H1 (cell line): ENCODE measurements around the gene KRTAP4-1. TPM values are rescaled to one million over a fixed set of nuclear protein-coding genes. Genes with fewer than 3 reads are reported as not detected.

Experiments used
- CTCF ChIA-PET: fragments of 300-600 bp; sonication (Branson Sonifier 250); formaldehyde crosslinking; loops from one replicate; lab custom pipeline; 2021; ENCODE audit not compliant: partially characterized antibody; lab: Charles Lee
- POLR2A ChIA-PET: fragments of 300-600 bp; sonication (Branson Sonifier 250); formaldehyde crosslinking; loops from one replicate; lab custom pipeline; 2021; ENCODE audit warnings: inconsistent platforms; ENCODE audit not compliant: partially characterized antibody; lab: Charles Lee
- DNase-seq, 2 experiments: peaks; one replicate each; pipeline versions ENCODE4 v3.0.0 to v3.0.0-alpha.2; 2010 to 2022; ENCODE audit warnings: low spot score in 2 of 2, low read depth in 1 of 2, mixed read lengths in 1 of 2
- FAIRE-seq: peaks from 2 replicates; lab custom pipeline; 2011; peaks lifted over from hg19 to GRCh38; lab: Jason Lieb, UNC
- H2AFZ ChIP-seq: 2 replicates; pipeline ENCODE4 v1.8.1; 2012; ENCODE audit warnings: low read length, inconsistent platforms
- H2AK5ac ChIP-seq: 2 replicates; pipeline ENCODE4 v1.6.1; 2013; ENCODE audit warnings: low read depth, low read length
- H2BK120ac ChIP-seq: replicated peaks from 2 replicates; pipeline ENCODE3; 2013; ENCODE audit warnings: low read depth, low read length, inconsistent platforms
- H2BK12ac ChIP-seq: 2 replicates; pipeline ENCODE4 v1.6.1; 2013; ENCODE audit warnings: low read depth, low read length
- H2BK15ac ChIP-seq: 2 replicates; pipeline ENCODE4 v1.6.1; 2013; ENCODE audit warnings: low read length
- H2BK20ac ChIP-seq: 2 replicates; pipeline ENCODE4 v1.6.1; 2013; ENCODE audit warnings: low read length
- H2BK5ac ChIP-seq: 2 replicates; pipeline ENCODE4 v1.6.1; 2013; ENCODE audit warnings: low read depth, low read length
- H3K14ac ChIP-seq: 2 replicates; pipeline ENCODE4 v1.6.1; 2013; ENCODE audit warnings: inconsistent platforms; ENCODE audit not compliant: insufficient read length
- H3K18ac ChIP-seq: 2 replicates; pipeline ENCODE4 v1.6.1; 2013; ENCODE audit warnings: low read length; ENCODE audit errors: extremely low read depth
- H3K23ac ChIP-seq: 2 replicates; pipeline ENCODE4 v1.6.1; 2013; ENCODE audit warnings: inconsistent platforms; ENCODE audit not compliant: insufficient read length
- H3K23me2 ChIP-seq: 2 replicates; pipeline ENCODE4 v1.6.1; 2013; ENCODE audit warnings: low read depth, low read length
- H3K27ac ChIP-seq: 2 replicates; pipeline ENCODE4 v1.6.1; 2011; ENCODE audit warnings: low read depth, low read length, inconsistent platforms
- H3K27me3 ChIP-seq, 4 experiments: replicated peaks in 1 of 4; 1 replicate in 1 of 4; 2 replicates in 3 of 4; pipeline versions ENCODE4 v1.6.1 to v1.8.1; 2011 to 2013; ENCODE audit warnings: low read length in 3 of 4, mild to moderate bottlenecking in 3 of 4, inconsistent platforms in 2 of 4, mixed read lengths in 2 of 4, moderate library complexity in 1 of 4; ENCODE audit not compliant: control insufficient read depth in 3 of 4, insufficient read depth in 3 of 4; ENCODE audit errors: extremely low read depth in 1 of 4
- H3K36me3 ChIP-seq, 4 experiments: 2 replicates each; pipeline versions ENCODE4 v1.6.1 to v1.8.1; 2011 to 2013; ENCODE audit warnings: mild to moderate bottlenecking in 4 of 4, low read length in 3 of 4, moderate library complexity in 2 of 4, control low read depth in 1 of 4, inconsistent platforms in 1 of 4; ENCODE audit not compliant: insufficient read depth in 4 of 4, control insufficient read depth in 2 of 4
- H3K4ac ChIP-seq: replicated peaks from 2 replicates; pipeline ENCODE3; 2013; ENCODE audit warnings: low read length, low read depth, mixed read lengths, inconsistent platforms; ENCODE audit not compliant: insufficient read length
- H3K4me1 ChIP-seq, 4 experiments: replicated peaks in 1 of 4; 1 replicate in 1 of 4; 2 replicates in 3 of 4; pipeline versions ENCODE4 v1.6.1 to v1.8.1; 2011 to 2013; ENCODE audit warnings: low read length in 3 of 4, inconsistent platforms in 2 of 4, mixed read lengths in 1 of 4; ENCODE audit not compliant: insufficient read depth in 4 of 4, control insufficient read depth in 3 of 4
- H3K4me2 ChIP-seq, 2 experiments: 2 replicates each; pipeline versions ENCODE4 v1.6.1 to v1.8.1; 2011 to 2013; ENCODE audit warnings: low read depth in 2 of 2, low read length in 2 of 2, control low read depth in 1 of 2, inconsistent platforms in 1 of 2, mild to moderate bottlenecking in 1 of 2; ENCODE audit not compliant: insufficient read depth in 1 of 2
- H3K4me3 ChIP-seq, 4 experiments: fragments of 200-600, 300-600 bp in 1 of 4; sonication (generic), shearing (Covaris generic), sonication (Bioruptor Twin) in 1 of 4; 2 replicates each; pipeline versions ENCODE4 v1.5.1 to v1.8.1; 2011 to 2016; ENCODE audit warnings: low read length in 4 of 4, low read depth in 3 of 4, control low read depth in 2 of 4, inconsistent platforms in 2 of 4, mild to moderate bottlenecking in 2 of 4, mixed read lengths in 1 of 4, moderate library complexity in 1 of 4; ENCODE audit not compliant: insufficient read depth in 2 of 4; ENCODE audit errors: extremely low read depth in 1 of 4
- H3K56ac ChIP-seq: replicated peaks from 2 replicates; pipeline ENCODE3; 2013; ENCODE audit warnings: low read depth, mild to moderate bottlenecking, mixed read lengths, low read length, inconsistent platforms; ENCODE audit not compliant: insufficient read length
- H3K79me1 ChIP-seq: 2 replicates; pipeline ENCODE4 v1.6.1; 2013; ENCODE audit warnings: low read depth, low read length, control low read depth
- H3K79me2 ChIP-seq, 2 experiments: 2 replicates each; pipeline versions ENCODE4 v1.6.1 to v1.8.1; 2012 to 2013; ENCODE audit warnings: low read length in 2 of 2, mild to moderate bottlenecking in 2 of 2, inconsistent platforms in 1 of 2; ENCODE audit not compliant: insufficient read depth in 2 of 2, control insufficient read depth in 1 of 2
- H3K9ac ChIP-seq, 4 experiments: replicated peaks in 1 of 4; 1 replicate in 1 of 4; 2 replicates in 3 of 4; pipeline versions ENCODE4 v1.6.1 to v1.8.1; 2011 to 2013; ENCODE audit warnings: low read depth in 3 of 4, low read length in 3 of 4, control low read depth in 2 of 4, mild to moderate bottlenecking in 2 of 4, moderate library complexity in 2 of 4, inconsistent platforms in 1 of 4; ENCODE audit errors: extremely low read depth in 1 of 4
- H3K9me3 ChIP-seq, 2 experiments: 2 replicates each; pipeline versions ENCODE4 v1.6.1 to v1.8.1; 2012 to 2013; ENCODE audit warnings: mild to moderate bottlenecking in 2 of 2, moderate library complexity in 2 of 2, control low read depth in 1 of 2, inconsistent platforms in 1 of 2, low read depth in 1 of 2, low read length in 1 of 2, mixed read lengths in 1 of 2; ENCODE audit not compliant: insufficient read depth in 2 of 2
- H4K20me1 ChIP-seq, 2 experiments: replicated peaks in 1 of 2; 2 replicates each; pipeline versions ENCODE3 to v1.8.1; 2011 to 2013; ENCODE audit warnings: inconsistent platforms in 2 of 2, low read length in 2 of 2, mild to moderate bottlenecking in 1 of 2; ENCODE audit not compliant: insufficient read depth in 2 of 2, control insufficient read depth in 1 of 2
- H4K5ac ChIP-seq: 2 replicates; pipeline ENCODE4 v1.6.1; 2013; ENCODE audit warnings: low read length, low read depth, mixed read lengths, inconsistent platforms; ENCODE audit not compliant: insufficient read length
- H4K8ac ChIP-seq: 2 replicates; pipeline ENCODE4 v1.8.0; 2013; ENCODE audit warnings: mild to moderate bottlenecking, moderate library complexity, low read length, inconsistent platforms; ENCODE audit not compliant: insufficient read depth; ENCODE audit errors: extremely low read depth
- H4K91ac ChIP-seq: replicated peaks from 2 replicates; pipeline ENCODE3; 2013; ENCODE audit warnings: low read length, mixed read lengths, inconsistent platforms; ENCODE audit not compliant: insufficient read length
- EP300 ChIP-seq, 2 experiments: IDR thresholded peaks; 1 replicate in 1 of 2; 2 replicates in 1 of 2; pipeline ENCODE4 v1.6.1; 2011 to 2012; ENCODE audit warnings: low read depth in 2 of 2, low read length in 2 of 2, mild to moderate bottlenecking in 2 of 2, borderline replicate concordance in 1 of 2, inconsistent platforms in 1 of 2, moderate library complexity in 1 of 2
- ZNF274 ChIP-seq: IDR thresholded peaks from 2 replicates; pipeline ENCODE4 v1.7.0; 2012; ENCODE audit warnings: low read length, borderline replicate concordance; ENCODE audit errors: extremely low read depth
- WGBS, 2 experiments: shearing (Covaris generic) in 1 of 2; methylation state at CpG; one replicate each; pipeline versions ENCODE4 v1.1.6 to v1.1.7; 2013 to 2015; ENCODE audit warnings: low lambda C conversion rate in 2 of 2, mixed read lengths in 2 of 2, inconsistent platforms in 1 of 2, low coverage in 1 of 2, missing lambda C conversion rate in 1 of 2; ENCODE audit not compliant: insufficient replicate concordance in 2 of 2, insufficient coverage in 1 of 2, insufficient read length in 1 of 2; ENCODE audit errors: extremely low coverage in 1 of 2, missing lambda C conversion rate in 1 of 2; 5-methylcytosine and 5-hydroxymethylcytosine counted together
- polyA plus RNA-seq, 7 experiments: library from polyadenylated mRNA; depleted of rRNA in 3 of 7; stranded (reverse) in 5 of 7; unstranded in 2 of 7; fragments of >200 nt in 5 of 7; fragments of 200-250 nt in 2 of 7; gene quantifications; 1 replicate in 5 of 7; 2 replicates in 1 of 7; 4 replicates in 1 of 7; pipeline versions ENCODE4 v1.2.1 to v1.2.3, GENCODE V29; 2011 to 2013; ENCODE audit warnings: missing spikeins in 2 of 7, mixed read lengths in 2 of 7
- total RNA-seq: library from RNA; stranded (reverse); fragmentation: NEBNext Ultra II Directional; extraction: Animal tissue kit (Norgen Biotek cat#: 25700); gene quantifications from 2 replicates; pipeline ENCODE4 v1.2.1, GENCODE V29; 2021
- TF ChIP-seq, protein P1 (sequence below): IDR thresholded peaks from 2 replicates; pipeline ENCODE4 v1.6.1; 2011; ENCODE audit warnings: low read length, improper control_type of control experiment

KRTAP4-1 gene
- total and polyA plus RNA-seq, 2 of the 8 experiments (the other 6 are each of a cell fraction or from before 2014, with no cell fraction given), result not detected

DNA sequence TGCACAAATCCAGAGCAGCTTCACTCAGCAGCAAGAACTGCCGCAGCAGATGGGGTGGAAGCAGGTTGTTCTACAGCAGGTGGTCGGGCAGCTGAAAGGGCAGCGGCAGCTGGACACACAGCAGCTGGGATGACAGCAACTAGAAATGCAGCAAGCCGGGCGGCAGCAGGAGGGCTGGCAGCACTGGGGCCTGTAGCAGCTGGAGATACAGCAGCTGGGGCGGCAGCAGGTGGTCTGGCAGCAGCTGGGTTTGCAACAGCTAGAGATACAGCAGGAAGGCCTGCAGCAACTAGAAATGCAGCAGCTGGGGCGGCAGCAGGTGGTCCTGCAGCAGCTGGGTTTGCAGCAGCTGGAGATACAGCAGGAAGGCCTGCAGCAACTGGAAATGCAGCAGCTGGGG lies 17.1 kb downstream of the KRTAP4-1 start:
- ChIA-PET CTCF (interaction anchor here (0.6 kb wide), 2 partner anchors 8 to 548 kb away, joined by 3 read pairs; no protein-coding TSS in a partner anchor), POLR2A (no interaction called here)
- Histone ChIP-seq H3K14ac (no peak overlapping the region), H3K79me2 (no peaks in the 10 kb centered on the region), H2BK12ac (no peak overlapping the region), H3K4me3 (no peak overlapping the region), H2BK5ac (no peak overlapping the region), H3K4me1 (no peaks in the 10 kb centered on the region), H4K8ac (no peak overlapping the region), H3K56ac (no peak overlapping the region), H3K23me2 (no peaks in the 10 kb centered on the region), H4K20me1 (no peaks in the 10 kb centered on the region), H3K9me3 (no peaks in the 10 kb centered on the region; a peak in 1 of 4 replicates), H3K4me2 (no peak overlapping the region), H3K36me3 (no peaks in the 10 kb centered on the region), H3K23ac (no peak overlapping the region), H3K27ac (no peak overlapping the region), H4K5ac (no peak overlapping the region), H4K91ac (no peak overlapping the region), H3K27me3 (no peaks in the 10 kb centered on the region), H2BK120ac (no peak overlapping the region), H3K79me1 (no peaks in the 10 kb centered on the region), H2AK5ac (no peak overlapping the region), H3K18ac (no peak overlapping the region), H2BK15ac (no peak overlapping the region), H3K4ac (no peak overlapping the region), H2BK20ac (no peak overlapping the region), H3K9ac (no peak overlapping the region), H2AFZ (no peak overlapping the region)
- 90% methylated on average over 6 of the region's 7 CpGs; no CpG with 5 or more reads in 1 of the 2 experiments for WGBS, 2 experiments
- no peak for DNase-seq
- TF ChIP-seq, protein P1, sequence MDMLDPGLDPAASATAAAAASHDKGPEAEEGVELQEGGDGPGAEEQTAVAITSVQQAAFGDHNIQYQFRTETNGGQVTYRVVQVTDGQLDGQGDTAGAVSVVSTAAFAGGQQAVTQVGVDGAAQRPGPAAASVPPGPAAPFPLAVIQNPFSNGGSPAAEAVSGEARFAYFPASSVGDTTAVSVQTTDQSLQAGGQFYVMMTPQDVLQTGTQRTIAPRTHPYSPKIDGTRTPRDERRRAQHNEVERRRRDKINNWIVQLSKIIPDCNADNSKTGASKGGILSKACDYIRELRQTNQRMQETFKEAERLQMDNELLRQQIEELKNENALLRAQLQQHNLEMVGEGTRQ, result no peak
- TF ChIP-seq EP300 (IDR thresholded peaks at IDR 0.05; ENCODE audit: borderline replicate concordance in 1 of 2, low read depth in 2 of 2, low read length in 2 of 2), result no peak
- TF ChIP-seq ZNF274, result no peak
- no peak for FAIRE-seq
